HEK293T (cell line): ENCODE measurements around the gene DNER.

ENCODE experiments used
- CTCF ChIA-PET: fragments of 350-600 bp; formaldehyde crosslinking; extraction: SDS; loops from one replicate; lab custom pipeline; 2021; ENCODE audit warnings: antibody characterized with exemption, inconsistent platforms; lab: Yijun Ruan, JAX
- POLR2A ChIA-PET: fragments of 350-600 bp; formaldehyde crosslinking; extraction: SDS; loops from one replicate; lab custom pipeline; 2020; ENCODE audit warnings: antibody characterized with exemption, inconsistent platforms; lab: Yijun Ruan, JAX
- DNase-seq: peaks from one replicate; pipeline ENCODE4 v3.0.0; 2012; ENCODE audit warnings: mixed read lengths; ENCODE audit errors: extremely low spot score
- ARNT ChIP-seq: fragments of 450-650 bp; IDR thresholded peaks from 2 replicates; pipeline ENCODE4 v1.6.1; 2017; ENCODE audit warnings: mild to moderate bottlenecking
- BHLHE40 ChIP-seq: fragments of 450-650 bp; IDR thresholded peaks from 2 replicates; pipeline ENCODE4 v1.6.1; 2016; ENCODE audit warnings: mild to moderate bottlenecking, moderate library complexity, borderline replicate concordance
- CTBP1 ChIP-seq: fragments of 450-650 bp; IDR thresholded peaks from 2 replicates; pipeline ENCODE4 v1.6.1; 2016; ENCODE audit warnings: borderline replicate concordance
- ELF4 ChIP-seq: fragments of 450-650 bp; IDR thresholded peaks from 2 replicates; pipeline ENCODE4 v1.6.1; 2017; ENCODE audit warnings: antibody characterized with exemption
- FOXA1 ChIP-seq: fragments of 450-650 bp; IDR thresholded peaks from 2 replicates; pipeline ENCODE4 v1.6.1; 2016; ENCODE audit warnings: mild to moderate bottlenecking
- FOXK2 ChIP-seq: fragments of 450-650 bp; IDR thresholded peaks from 2 replicates; pipeline ENCODE4 v1.6.1; 2016; ENCODE audit warnings: mild to moderate bottlenecking
- FOXM1 ChIP-seq: fragments of 450-650 bp; IDR thresholded peaks from 2 replicates; pipeline ENCODE4 v1.6.1; 2017; ENCODE audit warnings: mild to moderate bottlenecking, borderline replicate concordance
- HDGF ChIP-seq: fragments of 450-650 bp; IDR thresholded peaks from 2 replicates; pipeline ENCODE4 v1.6.1; 2017; ENCODE audit warnings: antibody characterized with exemption, borderline replicate concordance
- L3MBTL2 ChIP-seq: fragments of 450-650 bp; conservative IDR thresholded peaks from 2 replicates; pipeline ENCODE4 v1.6.1; 2016; ENCODE audit warnings: mild to moderate bottlenecking
- LEF1 ChIP-seq: fragments of 450-650 bp; IDR thresholded peaks from 2 replicates; pipeline ENCODE4 v1.6.1; 2017; ENCODE audit warnings: mild to moderate bottlenecking, borderline replicate concordance
- NFRKB ChIP-seq: fragments of 450-650 bp; IDR thresholded peaks from 2 replicates; pipeline ENCODE4 v1.6.1; 2016; ENCODE audit warnings: mild to moderate bottlenecking, moderate library complexity
- PKNOX1 ChIP-seq: fragments of 450-650 bp; IDR thresholded peaks from 2 replicates; pipeline ENCODE4 v1.6.1; 2016
- SP1 ChIP-seq: fragments of 450-650 bp; IDR thresholded peaks from 2 replicates; pipeline ENCODE4 v1.6.1; 2017
- SUZ12 ChIP-seq: fragments of 450-650 bp; IDR thresholded peaks from 2 replicates; pipeline ENCODE4 v1.6.1; 2016; ENCODE audit warnings: mild to moderate bottlenecking
- TARDBP ChIP-seq: fragments of 450-650 bp; IDR thresholded peaks from 2 replicates; pipeline ENCODE4 v1.6.1; 2016
- ZNF384 ChIP-seq: fragments of 450-650 bp; IDR thresholded peaks from 2 replicates; pipeline ENCODE4 v1.6.1; 2016

Gene DNER

GRCh38 chr2:229407170-229407569, 307.2 kb downstream of the DNER start:
- no peak for DNase-seq
- TF ChIP-seq HDGF (no peak), ARNT (no peak), SP1 (no peak), TARDBP (no peak), FOXM1 (no peak), NFRKB (no peak)
- ChIA-PET CTCF (no interaction called here), POLR2A (no interaction called here)

- CTCF ChIA-PET: no interaction called here
- POLR2A ChIA-PET: no interaction called here
- TF ChIP-seq SUZ12 (no peak), HDGF (no peak), FOXM1 (no peak), LEF1 (no peak), BHLHE40 (no peak), L3MBTL2 (no peak), SP1 (no peak), FOXA1 (no peak), ARNT (no peak), CTBP1 (no peak), PKNOX1 (no peak)
- no peak for DNase-seq
Observed at GRCh38 chr2:229405796-229406195, 308.6 kb downstream of the DNER start.

- ChIA-PET CTCF (no interaction called here), POLR2A (no interaction called here)
- TF ChIP-seq FOXM1 (no peak), ARNT (no peak), L3MBTL2 (no peak), LEF1 (no peak), PKNOX1 (no peak), CTBP1 (no peak), TARDBP (no peak), SP1 (no peak), ELF4 (no peak), FOXK2 (no peak), SUZ12 (no peak), ZNF384 (no peak)
- DNase-seq: no peak
Observed at GRCh38 chr2:229403296-229403695, 311.1 kb downstream of the DNER start.

GRCh38 chr2:229401171-229401865, 313.0 kb downstream of the DNER start:
- no peak for DNase-seq
- POLR2A ChIA-PET: no interaction called here
- no peak for TF ChIP-seq FOXM1
- TF ChIP-seq FOXK2: no peak
- TF ChIP-seq L3MBTL2: no peak
- no peak for TF ChIP-seq LEF1
- TF ChIP-seq SUZ12: no peak
- TF ChIP-seq TARDBP: no peak
- TF ChIP-seq ARNT: no peak
- TF ChIP-seq NFRKB: no peak
- no peak for TF ChIP-seq HDGF
- no peak for TF ChIP-seq ELF4
- CTCF ChIA-PET: no interaction called here

GRCh38 chr2:229393926-229394325, 320.4 kb downstream of the DNER start:
- CTCF ChIA-PET: no interaction called here
- no peak for DNase-seq
- POLR2A ChIA-PET: no interaction called here
- TF ChIP-seq CTBP1 (no peak), SUZ12 (no peak), BHLHE40 (no peak), NFRKB (no peak), FOXA1 (no peak), HDGF (no peak), L3MBTL2 (no peak), ZNF384 (no peak), TARDBP (no peak), PKNOX1 (no peak), ELF4 (no peak), SP1 (no peak), FOXK2 (no peak), ARNT (no peak), FOXM1 (no peak), LEF1 (no peak)

GRCh38 chr2:229392196-229392595, 322.2 kb downstream of the DNER start:
- DNase-seq: no peak
- POLR2A ChIA-PET: no interaction called here
- no peak for TF ChIP-seq PKNOX1
- no peak for TF ChIP-seq BHLHE40
- TF ChIP-seq ARNT: no peak
- no peak for TF ChIP-seq HDGF
- CTCF ChIA-PET: no interaction called here
